IMR-90 (cell line): ENCODE data around the gene KLHL25. TPM values are rescaled to one million over a fixed set of nuclear protein-coding genes. Genes with fewer than 3 reads are reported as not detected.

Experiments
- ATAC-seq: fragments of 200-7000 bp; cut with Tn5 transposase; 2 replicates; pipeline ENCODE4 v1.9.1; 2020; ENCODE audit warnings: low read depth, mild to moderate bottlenecking, moderate library complexity
- BruUV-seq: library from RNA; stranded (reverse); fragments of 400-500 nt; replicated peaks from 2 replicates; lab custom pipeline; 2021; lab: Mats Ljungman, UMichigan
- CTCF ChIA-PET: fragments of 300-600 bp; formaldehyde crosslinking; extraction: SDS; loops from one replicate; lab custom pipeline; 2021; ENCODE audit warnings: antibody characterized with exemption; lab: Yijun Ruan, JAX
- POLR2A ChIA-PET: fragments of 300-600 bp; sonication (Branson Sonifier 250); formaldehyde crosslinking; loops from one replicate; lab custom pipeline; 2022; ENCODE audit warnings: antibody characterized with exemption; ENCODE audit not compliant: unreplicated experiment; lab: Charles Lee
- DNase-seq: peaks from one replicate; pipeline ENCODE4 v3.0.0; 2013
- H2AFZ ChIP-seq: replicated peaks from 2 replicates; pipeline ENCODE3; 2013; ENCODE audit warnings: low read length, mild to moderate bottlenecking; ENCODE audit not compliant: poor library complexity
- H2AK5ac ChIP-seq: 2 replicates; pipeline ENCODE4 v1.6.1; 2013; ENCODE audit warnings: low read depth, low read length, inconsistent platforms
- H2AK9ac ChIP-seq: replicated peaks from 2 replicates; pipeline ENCODE3; 2013; ENCODE audit warnings: mild to moderate bottlenecking, low read depth, low read length, moderate library complexity; ENCODE audit not compliant: poor library complexity
- H2BK120ac ChIP-seq: 2 replicates; pipeline ENCODE4 v1.6.1; 2013; ENCODE audit warnings: low read depth, low read length, inconsistent platforms
- H2BK15ac ChIP-seq: 3 replicates; pipeline ENCODE4 v1.6.1; 2013; ENCODE audit warnings: low read depth, low read length, inconsistent platforms
- H2BK20ac ChIP-seq: 2 replicates; pipeline ENCODE4 v1.6.1; 2013; ENCODE audit warnings: low read depth, mild to moderate bottlenecking, inconsistent platforms, low read length, moderate library complexity
- H2BK5ac ChIP-seq: 2 replicates; pipeline ENCODE4 v1.6.1; 2013; ENCODE audit warnings: mild to moderate bottlenecking, low read depth, low read length, inconsistent platforms; ENCODE audit not compliant: poor library complexity, severe bottlenecking
- H3K14ac ChIP-seq: replicated peaks from 2 replicates; pipeline ENCODE4 v1.6.1; 2013; ENCODE audit warnings: low read depth, low read length, inconsistent platforms
- H3K18ac ChIP-seq: 2 replicates; pipeline ENCODE4 v1.6.1; 2013; ENCODE audit warnings: low read depth, low read length, control low read depth
- H3K23ac ChIP-seq: 2 replicates; pipeline ENCODE4 v1.6.1; 2013; ENCODE audit warnings: low read depth, low read length, inconsistent platforms
- H3K27ac ChIP-seq: 2 replicates; pipeline ENCODE4 v1.5.1; 2013; ENCODE audit warnings: mild to moderate bottlenecking, control low read depth, low read length; ENCODE audit not compliant: insufficient read depth
- H3K27me3 ChIP-seq: 2 replicates; pipeline ENCODE4 v1.6.1; 2013; ENCODE audit warnings: low read length; ENCODE audit not compliant: control insufficient read depth, insufficient read depth
- H3K36me3 ChIP-seq: 2 replicates; pipeline ENCODE4 v1.6.1; 2013; ENCODE audit warnings: low read length, mixed read lengths; ENCODE audit not compliant: control insufficient read depth, insufficient read depth
- H3K4ac ChIP-seq: 2 replicates; pipeline ENCODE4 v1.6.1; 2013; ENCODE audit warnings: low read depth, low read length, inconsistent platforms
- H3K4me1 ChIP-seq: 2 replicates; pipeline ENCODE4 v1.6.1; 2013; ENCODE audit warnings: low read length, mixed read lengths; ENCODE audit not compliant: control insufficient read depth, insufficient read depth
- H3K4me2 ChIP-seq: 2 replicates; pipeline ENCODE4 v1.6.1; 2013; ENCODE audit warnings: low read depth, mild to moderate bottlenecking, control low read depth, low read length, moderate library complexity
- H3K4me3 ChIP-seq: 2 replicates; pipeline ENCODE4 v1.5.1; 2013; ENCODE audit warnings: low read depth, mild to moderate bottlenecking, control low read depth, low read length, moderate library complexity; ENCODE audit not compliant: insufficient read depth
- H3K56ac ChIP-seq: 2 replicates; pipeline ENCODE4 v1.6.1; 2013; ENCODE audit warnings: low read length, inconsistent platforms; ENCODE audit not compliant: insufficient read depth; ENCODE audit errors: extremely low read depth
- H3K79me1 ChIP-seq, 2 experiments: 2 replicates each; pipeline ENCODE4 v1.6.1; 2013; ENCODE audit warnings: low read length in 2 of 2, inconsistent platforms in 1 of 2, low read depth in 1 of 2
- H3K9ac ChIP-seq: 2 replicates; pipeline ENCODE4 v1.6.1; 2013; ENCODE audit warnings: low read depth, low read length, control low read depth
- H3K9me1 ChIP-seq: 2 replicates; pipeline ENCODE4 v1.6.1; 2013; ENCODE audit warnings: low read length, inconsistent platforms; ENCODE audit not compliant: insufficient read depth
- H3K9me3 ChIP-seq: 2 replicates; pipeline ENCODE4 v1.6.1; 2013; ENCODE audit warnings: low read length; ENCODE audit not compliant: control insufficient read depth, insufficient read depth
- H4K20me1 ChIP-seq: 2 replicates; pipeline ENCODE4 v1.6.1; 2013; ENCODE audit warnings: low read length, inconsistent platforms; ENCODE audit not compliant: insufficient read depth
- H4K5ac ChIP-seq: 2 replicates; pipeline ENCODE4 v1.6.1; 2013; ENCODE audit warnings: mild to moderate bottlenecking, low read depth, low read length, control low read depth
- H4K8ac ChIP-seq, 2 experiments: 2 replicates each; pipeline ENCODE4 v1.6.1; 2013; ENCODE audit warnings: low read depth in 2 of 2, low read length in 2 of 2, control low read depth in 1 of 2, inconsistent platforms in 1 of 2
- H4K91ac ChIP-seq: 2 replicates; pipeline ENCODE4 v1.6.1; 2013; ENCODE audit warnings: low read depth, low read length, inconsistent platforms; ENCODE audit not compliant: insufficient read depth
- CHD1 ChIP-seq: IDR thresholded peaks from 2 replicates; pipeline ENCODE4 v1.6.1; 2012; ENCODE audit warnings: low read depth, low read length, improper control_type of control experiment
- MXI1 ChIP-seq: IDR thresholded peaks from 2 replicates; pipeline ENCODE4 v1.6.1; 2012; ENCODE audit warnings: low read depth, mild to moderate bottlenecking, low read length, moderate library complexity, borderline replicate concordance
- SMC3 ChIP-seq: fragments of 150-350 bp; IDR thresholded peaks from 2 replicates; pipeline ENCODE4 v1.6.1; 2016; ENCODE audit warnings: low read depth, mild to moderate bottlenecking, antibody characterized with exemption, low read length, moderate library complexity
- WGBS, 2 experiments: methylation state at CpG; one replicate each; pipeline versions ENCODE4 v1.1.5 to v1.1.7; 2013; ENCODE audit warnings: missing lambda C conversion rate in 2 of 2; ENCODE audit not compliant: insufficient read length in 1 of 2; ENCODE audit errors: extremely low coverage in 2 of 2; 5-methylcytosine and 5-hydroxymethylcytosine counted together
- dilution Hi-C: fragments of 300-500 bp; cut with HindIII; formaldehyde crosslinking; loops from one replicate; pipeline ENCODE4 v1.14.3; 2018; ENCODE audit warnings: low sequenced_read_pairs; ENCODE audit not compliant: unreplicated experiment
- in situ Hi-C: fragments of 300-500 bp; cut with MboI; formaldehyde crosslinking; loops from 3 replicates; pipeline ENCODE4 v1.14.3; 2019; ENCODE audit warnings: low sequenced_read_pairs, inconsistent platforms, mixed read lengths
- intact Hi-C: fragments of 100-400 bp; cut with micrococcal nuclease; formaldehyde crosslinking; loops from 2 replicates; pipeline ENCODE4 v1.10.0; 2022
- polyA plus RNA-seq, 3 experiments: library from polyadenylated mRNA; depleted of rRNA; stranded (reverse); fragments of >200 nt; gene quantifications; 2 replicates each; pipeline ENCODE4 v1.2.3, GENCODE V29; 2012; ENCODE audit warnings: low replicate concordance in 1 of 3
- total RNA-seq: library from RNA; depleted of rRNA; stranded (reverse); fragments of >200 nt; gene quantifications from 2 replicates; pipeline ENCODE4 v1.2.3, GENCODE V29; 2012
- TF ChIP-seq, protein P1 (sequence below): conservative IDR thresholded peaks from 2 replicates; pipeline ENCODE4 v1.5.1; 2012; ENCODE audit warnings: mild to moderate bottlenecking, low read depth, low read length, improper control_type of control experiment

Gene KLHL25
- total and polyA plus RNA-seq, 2 of the 4 experiments (the other 2 are of a cell fraction) = 2.7 to 5.6 TPM

DNA sequence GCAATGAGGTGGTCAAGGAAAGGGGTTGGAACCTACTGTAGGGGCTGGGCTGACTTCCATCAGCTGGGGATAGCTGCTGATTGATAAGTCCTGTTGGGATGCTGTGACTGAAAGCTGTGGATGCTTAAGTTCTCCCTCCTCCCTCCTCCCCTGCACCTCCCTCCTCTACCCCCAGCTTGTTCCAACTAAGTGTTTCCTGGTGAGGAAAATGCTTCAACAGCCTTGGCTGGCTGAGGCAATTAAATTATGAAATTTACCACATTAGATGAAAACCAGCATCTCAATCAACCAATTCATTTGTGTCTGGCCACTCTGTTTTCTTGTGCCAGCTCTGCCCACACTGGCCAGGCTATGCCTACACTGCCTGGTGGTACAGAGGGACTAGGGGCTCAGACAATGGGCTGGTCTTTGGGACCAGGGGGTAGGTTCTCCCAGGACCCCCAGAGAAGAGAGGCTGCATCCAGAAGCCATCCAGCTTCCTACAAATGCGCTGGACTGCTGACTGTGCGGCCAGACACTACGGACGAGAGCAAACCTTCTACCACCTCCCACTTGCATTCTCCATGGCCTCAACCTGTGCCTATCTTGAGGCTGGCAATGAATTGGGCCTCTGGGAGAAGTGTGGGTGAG lies 2.5 kb downstream of the KLHL25 start:
- dilution Hi-C loops = no loop called here
- intact Hi-C loops = loop anchor here (5.0 to 10.0 kb wide), 2 partner anchors 50 to 177 kb away; no protein-coding TSS in a partner anchor
- Histone ChIP-seq H3K14ac (no peak overlapping the region), H3K4me2 (no peak overlapping the region), H4K91ac (no peak overlapping the region), H4K20me1 (peaks cover 18% of the 10 kb centered on the region; the same call in 1 of the 2 replicates), H3K36me3 (no peaks in the 10 kb centered on the region), H2AFZ (no peak overlapping the region), H2BK120ac (no peak overlapping the region), H2AK5ac (no peak overlapping the region), H3K18ac (no peak overlapping the region), H3K23ac (peak overlapping the region; percentile 66), H3K9me1 (peaks cover 19% of the 10 kb centered on the region), H2AK9ac (no peak overlapping the region), H3K4me3 (no peak overlapping the region), H3K4me1 (peaks cover 11% of the 10 kb centered on the region), H2BK5ac (no peak overlapping the region), H3K27me3 (no peaks in the 10 kb centered on the region), H4K5ac (no peak overlapping the region), H2BK20ac (no peak overlapping the region), H3K9me3 (no peaks in the 10 kb centered on the region), H3K4ac (no peak overlapping the region), H4K8ac (no peak overlapping the region), H2BK15ac (no peak overlapping the region), H3K27ac (no peak overlapping the region), H3K56ac (no peak overlapping the region), H3K9ac (no peak overlapping the region), H3K79me1 (peaks cover 33 to 51% of the 10 kb centered on the region in 2 experiments; a peak in 3 of 4 replicates)
- ATAC-seq = no peak
- no TSS peak for BruUV-seq
- in situ Hi-C loops = no loop called here
- no CpG with 5 or more reads among the region's 4 CpGs for WGBS, 2 experiments
- no peak for DNase-seq
- CTCF ChIA-PET = no interaction called here
- no peak for TF ChIP-seq CHD1
- no peak for TF ChIP-seq SMC3
- TF ChIP-seq MXI1 = no peak
- TF ChIP-seq, protein P1, sequence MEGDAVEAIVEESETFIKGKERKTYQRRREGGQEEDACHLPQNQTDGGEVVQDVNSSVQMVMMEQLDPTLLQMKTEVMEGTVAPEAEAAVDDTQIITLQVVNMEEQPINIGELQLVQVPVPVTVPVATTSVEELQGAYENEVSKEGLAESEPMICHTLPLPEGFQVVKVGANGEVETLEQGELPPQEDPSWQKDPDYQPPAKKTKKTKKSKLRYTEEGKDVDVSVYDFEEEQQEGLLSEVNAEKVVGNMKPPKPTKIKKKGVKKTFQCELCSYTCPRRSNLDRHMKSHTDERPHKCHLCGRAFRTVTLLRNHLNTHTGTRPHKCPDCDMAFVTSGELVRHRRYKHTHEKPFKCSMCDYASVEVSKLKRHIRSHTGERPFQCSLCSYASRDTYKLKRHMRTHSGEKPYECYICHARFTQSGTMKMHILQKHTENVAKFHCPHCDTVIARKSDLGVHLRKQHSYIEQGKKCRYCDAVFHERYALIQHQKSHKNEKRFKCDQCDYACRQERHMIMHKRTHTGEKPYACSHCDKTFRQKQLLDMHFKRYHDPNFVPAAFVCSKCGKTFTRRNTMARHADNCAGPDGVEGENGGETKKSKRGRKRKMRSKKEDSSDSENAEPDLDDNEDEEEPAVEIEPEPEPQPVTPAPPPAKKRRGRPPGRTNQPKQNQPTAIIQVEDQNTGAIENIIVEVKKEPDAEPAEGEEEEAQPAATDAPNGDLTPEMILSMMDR = no peak
- POLR2A ChIA-PET = no interaction called here
